Femur (tissue), 1 donor: Measurements from ENCODE around the gene GADD45B.

Experiments
- DNase-seq: peaks from one replicate; pipeline ENCODE4 v3.0.0-alpha.2; 2017

The GADD45B gene

GRCh38 chr19:2519482-2519881 is 43.6 kb downstream of the GADD45B start:
- no peak for DNase-seq

GRCh38 chr19:2523630-2524311 is 47.8 kb downstream of the GADD45B start:
- peak; percentile 79 for DNase-seq

GRCh38 chr19:2524361-2524839 is 48.5 kb downstream of the GADD45B start:
- DNase-seq: no peak

GRCh38 chr19:2524840-2525723 is 49.2 kb downstream of the GADD45B start:
- no peak for DNase-seq

- DNase-seq: no peak
These were observed 51.2 kb downstream of the GADD45B start for GRCh38 chr19:2527171-2527570.

- DNase-seq: no peak
These were observed 51.8 kb downstream of the GADD45B start for GRCh38 chr19:2527686-2528085.
